GM06990 (cell line): ENCODE data around the gene PTCHD1.

ENCODE experiments used
- DNase-seq: peaks from one replicate; pipeline ENCODE4 v3.0.0-alpha.2; 2011; ENCODE audit not compliant: insufficient read length; ENCODE audit errors: extremely low read depth
- H3K27me3 ChIP-seq: replicated peaks from 2 replicates; pipeline ENCODE4 v1.6.0; 2011; ENCODE audit warnings: low read length; ENCODE audit not compliant: control insufficient read depth, insufficient read depth
- H3K36me3 ChIP-seq: 2 replicates; pipeline ENCODE4 v1.5.1; 2011; ENCODE audit warnings: low read length; ENCODE audit not compliant: control insufficient read depth, insufficient read depth
- H3K4me3 ChIP-seq: replicated peaks from 2 replicates; pipeline ENCODE4 v1.5.1; 2011; ENCODE audit warnings: low read depth, mild to moderate bottlenecking, control low read depth, low read length
- CTCF ChIP-seq: IDR thresholded peaks from 2 replicates; pipeline ENCODE4 v1.5.1; 2011; ENCODE audit warnings: low read length, control low read depth, mild to moderate bottlenecking, inconsistent platforms; ENCODE audit not compliant: insufficient read depth, poor library complexity, severe bottlenecking

Gene PTCHD1

DNA sequence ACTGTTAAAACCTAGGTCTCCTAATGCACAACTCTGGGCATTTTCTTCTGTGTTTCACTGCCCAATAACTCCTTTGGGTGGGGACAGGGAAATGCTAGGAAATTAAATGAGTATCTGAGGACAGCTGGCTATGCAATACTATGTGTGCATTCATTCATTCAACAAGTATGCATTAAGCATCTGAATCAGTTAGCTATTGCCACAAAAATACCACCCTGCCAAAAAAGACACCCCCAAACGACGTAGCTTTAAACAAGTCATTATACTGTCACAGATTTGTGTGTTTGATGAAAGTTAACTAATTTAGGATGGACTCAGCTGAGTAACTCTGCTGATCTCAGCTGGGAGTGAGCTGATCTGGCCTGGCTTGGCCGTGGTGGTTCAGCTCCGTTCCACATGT, 29.8 kb upstream of the PTCHD1 start:
- H3K27me3 ChIP-seq = no peaks in the 10 kb centered on the region; the same call in 1 of the 2 replicates
- no peak for TF ChIP-seq CTCF
- DNase-seq = no peak
- H3K36me3 ChIP-seq = no peaks in the 10 kb centered on the region
- no peak overlapping the region for H3K4me3 ChIP-seq

GRCh38 chrX:23311731-23312130, 22.9 kb upstream of the PTCHD1 start:
- no peak for TF ChIP-seq CTCF
- no peak for DNase-seq
- no peaks in the 10 kb centered on the region for H3K27me3 ChIP-seq
- H3K36me3 ChIP-seq = no peaks in the 10 kb centered on the region
- no peak overlapping the region for H3K4me3 ChIP-seq

DNA sequence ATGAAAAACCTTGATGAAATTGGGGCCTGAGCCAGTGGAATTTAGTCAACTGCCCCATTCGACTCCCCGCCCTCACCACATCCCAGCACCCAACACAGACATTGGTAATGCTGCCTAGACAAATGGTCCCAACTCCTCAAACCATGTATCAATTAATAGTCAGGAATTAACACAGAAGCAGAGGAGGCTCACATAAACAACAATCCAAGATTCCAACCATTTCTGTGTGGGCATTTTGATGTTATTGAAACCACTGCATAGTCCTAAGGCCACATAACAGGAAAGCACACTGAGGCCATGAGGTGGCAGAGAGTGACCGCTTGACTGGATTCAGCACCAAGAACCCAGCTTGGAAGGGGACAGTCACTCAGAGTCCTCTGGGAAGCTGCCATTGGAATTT, 22.5 kb upstream of the PTCHD1 start:
- no peak for TF ChIP-seq CTCF

GRCh38 chrX:23317799-23318724, 16.6 kb upstream of the PTCHD1 start:
- TF ChIP-seq CTCF = peak; percentile 98
- DNase-seq = no peak

More for the DNA sequence above, 22.5 kb upstream of the PTCHD1 start:
- Histone ChIP-seq H3K4me3 (no peak overlapping the region), H3K27me3 (no peaks in the 10 kb centered on the region), H3K36me3 (no peaks in the 10 kb centered on the region)
- no peak for DNase-seq

DNA sequence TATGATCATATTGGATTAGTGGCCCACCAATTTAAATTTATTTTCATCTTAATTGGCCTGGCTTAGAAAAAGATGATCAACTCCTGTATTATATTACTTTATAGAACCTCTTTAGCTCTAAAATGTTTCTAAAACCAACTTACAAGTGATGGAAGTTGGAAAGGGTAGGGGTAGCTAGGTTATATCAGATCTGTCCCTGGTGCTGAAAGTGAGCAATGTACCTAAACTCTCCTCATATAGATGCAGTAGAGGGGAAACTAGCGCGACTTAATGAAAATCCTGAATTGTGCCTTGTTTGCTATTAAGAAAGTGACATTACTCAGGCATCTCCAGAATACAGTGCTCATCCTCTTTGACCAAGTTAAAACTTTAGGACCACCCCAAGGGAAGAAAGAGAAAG, 7.5 kb upstream of the PTCHD1 start:
- no peaks in the 10 kb centered on the region for H3K36me3 ChIP-seq
- no peak for TF ChIP-seq CTCF
- DNase-seq = no peak
- no peaks in the 10 kb centered on the region for H3K27me3 ChIP-seq
- H3K4me3 ChIP-seq = no peak overlapping the region

More at GRCh38 chrX:23317799-23318724, 16.6 kb upstream of the PTCHD1 start:
- no peaks in the 10 kb centered on the region for H3K36me3 ChIP-seq
- no peak overlapping the region for H3K4me3 ChIP-seq
- H3K27me3 ChIP-seq = no peaks in the 10 kb centered on the region
